Measurements from ENCODE around the gene UBQLN4.

The UBQLN4 gene

DNA sequence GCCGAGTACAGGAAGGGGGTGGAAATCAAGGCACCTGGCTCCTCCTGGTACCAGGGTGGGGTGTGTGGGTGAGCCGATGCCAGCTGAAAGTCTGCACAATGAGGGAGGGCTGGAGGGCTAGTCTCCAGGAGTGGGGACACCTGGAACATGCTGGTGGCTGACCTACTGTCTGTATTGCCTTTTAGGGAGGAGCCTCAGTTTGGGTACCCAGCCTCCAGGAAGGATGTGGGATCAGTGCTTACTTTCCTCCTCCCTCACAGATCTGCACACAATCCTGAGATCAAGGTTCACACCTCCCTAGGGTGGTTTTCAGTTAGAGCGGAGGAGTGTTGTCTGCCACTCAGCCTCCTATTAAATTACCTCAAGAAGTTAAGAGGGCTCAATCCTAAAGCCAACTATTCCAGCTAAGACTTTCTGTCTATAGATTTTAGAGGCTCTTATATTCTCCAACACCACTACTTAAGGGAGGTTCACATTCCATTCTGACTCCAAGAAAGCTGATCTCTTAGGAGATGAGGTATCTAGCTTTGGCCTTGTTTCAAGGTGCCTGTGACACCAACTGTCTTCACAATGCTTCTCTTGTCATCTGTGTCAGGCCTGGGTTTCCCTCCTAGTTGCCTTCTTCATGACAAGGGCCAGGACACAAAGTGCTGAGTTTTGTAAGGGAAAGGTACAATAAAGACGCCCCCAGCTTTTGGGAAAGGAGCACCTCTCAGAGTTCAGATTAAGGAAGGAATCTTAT, 48.6 kb downstream of the UBQLN4 start:
- no peak overlapping the region for H3K4me3 ChIP-seq (ENCODE audit: low read depth, low read length)
- no peak overlapping the region for H3K9ac ChIP-seq (ENCODE audit: low read length)

DNA sequence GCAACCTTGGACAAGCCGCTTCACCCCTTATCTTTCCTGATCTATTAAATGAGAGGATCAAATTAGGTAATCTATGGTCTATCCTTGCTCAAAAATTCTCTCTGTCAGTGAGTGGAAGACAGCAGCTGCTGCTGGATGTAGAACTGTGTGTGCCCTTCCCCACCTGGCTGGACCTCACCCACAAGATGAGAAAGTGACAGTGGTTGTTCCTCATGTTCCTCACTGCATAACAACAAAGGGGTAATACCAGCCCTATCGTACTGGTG, 49.7 kb downstream of the UBQLN4 start:
- Histone ChIP-seq H3K27ac (ENCODE audit: low read depth, low read length) (no peak overlapping the region), H3K4me3 (ENCODE audit: low read depth, low read length) (no peak overlapping the region), H3K9me3 (ENCODE audit: control insufficient read depth, insufficient read depth, low read depth, low read length) (no peaks in the 10 kb centered on the region), H3K27me3 (ENCODE audit: control insufficient read depth, insufficient read depth, low read length) (no peaks in the 10 kb centered on the region), H3K9ac (ENCODE audit: low read length) (no peak overlapping the region), H3K36me3 (ENCODE audit: control insufficient read depth, insufficient read depth, low read length) (peaks cover 3% of the 10 kb centered on the region), H3K4me1 (ENCODE audit: control insufficient read depth, insufficient read depth, low read length) (no peaks in the 10 kb centered on the region)

More for the DNA sequence above, 48.6 kb downstream of the UBQLN4 start:
- H3K4me1 ChIP-seq (ENCODE audit: control insufficient read depth, insufficient read depth, low read length), result no peaks in the 10 kb centered on the region
- H3K27me3 ChIP-seq (ENCODE audit: control insufficient read depth, insufficient read depth, low read length), result no peaks in the 10 kb centered on the region
- peaks cover 15% of the 10 kb centered on the region for H3K36me3 ChIP-seq (ENCODE audit: control insufficient read depth, insufficient read depth, low read length)
- H3K9me3 ChIP-seq (ENCODE audit: control insufficient read depth, insufficient read depth, low read depth, low read length), result no peaks in the 10 kb centered on the region
- no peak overlapping the region for H3K27ac ChIP-seq (ENCODE audit: low read depth, low read length)

DNA sequence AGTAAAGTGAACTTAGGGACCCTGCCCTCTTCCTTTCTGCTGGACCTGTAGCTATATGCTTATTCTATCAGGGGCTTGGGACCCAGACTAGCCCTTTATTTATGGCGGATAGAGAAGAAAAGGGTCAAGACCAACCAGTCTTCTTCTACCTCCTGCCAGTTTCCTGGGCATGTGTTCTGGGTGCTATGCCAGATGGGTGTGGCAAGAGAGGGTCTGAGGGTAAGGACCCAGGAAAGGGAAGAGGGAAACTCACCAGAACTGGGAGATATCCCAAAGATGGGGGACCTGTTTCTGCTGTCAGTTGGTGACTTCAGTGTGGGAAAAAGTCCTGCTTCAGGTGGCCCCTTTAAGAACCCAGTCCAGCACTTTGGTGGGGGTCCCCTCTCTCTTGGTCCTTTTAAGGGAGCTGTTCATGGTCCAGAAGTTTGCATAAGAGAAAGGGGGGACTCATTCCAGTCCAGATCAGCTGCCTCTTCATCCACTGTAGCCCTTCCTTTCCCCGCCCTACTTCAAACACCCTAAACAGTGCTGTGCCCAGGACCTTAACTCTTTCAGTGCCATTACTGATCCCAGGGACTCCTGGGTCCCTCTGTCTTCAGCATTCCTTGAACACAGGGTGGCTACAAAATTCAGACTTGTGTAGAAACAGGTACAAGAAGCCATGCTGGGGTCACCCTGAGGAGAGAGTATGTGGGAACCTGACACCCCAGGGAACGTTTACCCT, 51.2 kb downstream of the UBQLN4 start:
- no peak overlapping the region for H3K27ac ChIP-seq (ENCODE audit: low read depth, low read length)
- H3K9me3 ChIP-seq (ENCODE audit: control insufficient read depth, insufficient read depth, low read depth, low read length), result no peaks in the 10 kb centered on the region
- H3K36me3 ChIP-seq (ENCODE audit: control insufficient read depth, insufficient read depth, low read length), result no peaks in the 10 kb centered on the region
- H3K9ac ChIP-seq (ENCODE audit: low read length), result no peak overlapping the region
- H3K27me3 ChIP-seq (ENCODE audit: control insufficient read depth, insufficient read depth, low read length), result no peaks in the 10 kb centered on the region
- H3K4me3 ChIP-seq (ENCODE audit: low read depth, low read length), result no peak overlapping the region
- H3K4me1 ChIP-seq (ENCODE audit: control insufficient read depth, insufficient read depth, low read length), result no peaks in the 10 kb centered on the region

DNA sequence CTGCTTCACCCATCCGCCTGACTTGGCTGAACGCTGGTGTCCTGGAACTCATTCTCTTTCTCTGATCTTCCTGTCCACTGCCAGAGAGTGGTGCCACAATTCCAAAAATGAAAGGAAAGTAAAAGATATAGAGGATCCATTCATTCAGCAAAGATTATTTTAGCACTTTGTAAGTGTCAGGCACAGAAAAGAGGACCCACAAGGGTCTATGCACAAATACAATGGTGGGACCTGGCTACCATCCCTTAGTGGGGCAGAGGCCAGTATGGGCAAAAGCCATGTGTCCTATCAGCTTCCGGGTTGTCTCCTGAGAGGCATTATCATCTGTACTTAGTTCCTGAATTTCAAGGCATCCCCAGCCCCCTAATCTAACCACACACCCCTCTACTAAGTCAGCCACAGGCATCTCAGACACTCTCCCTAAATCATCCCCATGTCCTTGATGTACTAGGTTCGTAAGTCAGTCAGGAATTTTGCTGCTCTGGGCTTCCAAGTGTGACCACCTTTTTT, 51.9 kb downstream of the UBQLN4 start:
- Histone ChIP-seq H3K4me3 (ENCODE audit: low read depth, low read length) (no peak overlapping the region), H3K9me3 (ENCODE audit: control insufficient read depth, insufficient read depth, low read depth, low read length) (no peaks in the 10 kb centered on the region), H3K27me3 (ENCODE audit: control insufficient read depth, insufficient read depth, low read length) (no peaks in the 10 kb centered on the region), H3K27ac (ENCODE audit: low read depth, low read length) (no peak overlapping the region), H3K9ac (ENCODE audit: low read length) (no peak overlapping the region), H3K4me1 (ENCODE audit: control insufficient read depth, insufficient read depth, low read length) (no peaks in the 10 kb centered on the region), H3K36me3 (ENCODE audit: control insufficient read depth, insufficient read depth, low read length) (no peaks in the 10 kb centered on the region)

DNA sequence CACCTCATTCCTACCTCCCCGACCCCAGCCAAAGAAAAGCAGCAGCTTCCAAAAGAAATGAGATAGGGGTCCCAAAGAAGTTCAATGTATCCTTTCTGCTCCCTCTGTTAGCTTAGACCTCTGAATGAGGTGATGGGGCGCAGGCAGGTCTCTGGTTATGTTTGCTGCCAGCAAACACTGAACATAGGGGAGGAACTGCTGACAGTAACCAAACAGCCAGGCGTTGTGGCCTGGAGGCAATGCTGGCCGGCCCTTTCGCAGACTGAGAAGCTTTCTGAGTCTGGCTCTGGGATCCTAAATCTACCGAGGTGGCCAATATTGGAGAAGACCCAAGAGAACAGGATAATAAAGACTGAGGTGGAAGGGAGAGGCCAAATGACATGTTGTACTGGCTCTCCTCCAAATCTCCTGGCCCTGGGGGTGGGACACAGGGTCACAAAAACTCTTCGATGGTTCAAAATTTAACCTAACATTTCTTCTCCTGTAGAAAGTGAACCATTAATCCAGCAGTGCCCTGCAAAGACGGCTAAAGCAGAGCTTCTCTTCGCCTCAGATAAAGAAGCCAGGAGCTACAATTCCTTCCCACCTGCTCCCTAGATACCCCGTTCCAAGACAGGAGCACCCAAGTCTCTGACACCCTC, 52.5 kb downstream of the UBQLN4 start:
- Histone ChIP-seq H3K9ac (ENCODE audit: low read length) (no peak overlapping the region), H3K36me3 (ENCODE audit: control insufficient read depth, insufficient read depth, low read length) (no peaks in the 10 kb centered on the region), H3K27ac (ENCODE audit: low read depth, low read length) (no peak overlapping the region), H3K4me1 (ENCODE audit: control insufficient read depth, insufficient read depth, low read length) (no peaks in the 10 kb centered on the region), H3K27me3 (ENCODE audit: control insufficient read depth, insufficient read depth, low read length) (no peaks in the 10 kb centered on the region), H3K9me3 (ENCODE audit: control insufficient read depth, insufficient read depth, low read depth, low read length) (no peaks in the 10 kb centered on the region), H3K4me3 (ENCODE audit: low read depth, low read length) (no peak overlapping the region)

DNA sequence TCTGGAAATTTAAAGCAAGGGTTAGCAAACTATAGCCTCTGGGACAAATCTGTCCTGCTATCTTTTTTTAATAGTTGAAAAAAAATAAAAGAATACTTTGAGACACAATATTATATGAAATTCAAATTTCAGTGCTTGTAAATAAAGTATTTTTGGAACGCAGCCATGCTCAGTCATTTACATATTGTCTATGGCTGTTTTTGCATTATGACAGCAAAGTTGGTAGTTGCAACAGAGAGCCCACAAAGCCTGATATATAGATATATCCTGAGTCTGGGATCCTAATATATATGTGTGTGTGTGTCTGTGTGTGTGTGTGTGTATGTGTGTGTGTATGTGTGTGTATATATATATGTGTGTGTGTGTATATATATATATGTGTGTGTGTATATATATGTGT, 53.6 kb downstream of the UBQLN4 start:
- Histone ChIP-seq H3K36me3 (ENCODE audit: control insufficient read depth, insufficient read depth, low read length) (no peaks in the 10 kb centered on the region), H3K9me3 (ENCODE audit: control insufficient read depth, insufficient read depth, low read depth, low read length) (no peaks in the 10 kb centered on the region), H3K9ac (ENCODE audit: low read length) (no peak overlapping the region), H3K4me3 (ENCODE audit: low read depth, low read length) (no peak overlapping the region), H3K27me3 (ENCODE audit: control insufficient read depth, insufficient read depth, low read length) (no peaks in the 10 kb centered on the region), H3K27ac (ENCODE audit: low read depth, low read length) (no peak overlapping the region), H3K4me1 (ENCODE audit: control insufficient read depth, insufficient read depth, low read length) (no peaks in the 10 kb centered on the region)

DNA sequence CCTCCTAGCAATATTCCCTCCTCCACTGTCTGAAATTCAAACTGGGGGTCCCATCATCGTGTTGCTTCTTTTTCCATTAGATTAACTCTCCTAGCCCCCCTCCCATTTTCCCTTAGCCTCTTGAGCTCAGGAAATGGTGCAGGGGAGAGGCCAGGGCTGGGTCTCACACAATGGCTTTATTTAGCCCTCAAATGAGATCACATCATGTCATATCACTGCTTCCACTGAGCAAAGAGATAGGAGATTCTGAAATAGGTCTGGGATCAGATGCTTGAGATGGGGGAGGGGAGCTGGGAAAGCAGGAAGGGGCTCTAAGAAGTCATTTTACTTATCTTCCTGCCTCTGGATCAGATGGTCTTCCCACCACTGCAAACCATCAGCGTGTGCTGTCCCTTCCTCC, 57.4 kb downstream of the UBQLN4 start:
- Histone ChIP-seq H3K36me3 (ENCODE audit: control insufficient read depth, insufficient read depth, low read length) (no peaks in the 10 kb centered on the region), H3K27me3 (ENCODE audit: control insufficient read depth, insufficient read depth, low read length) (no peaks in the 10 kb centered on the region), H3K27ac (ENCODE audit: low read depth, low read length) (no peak overlapping the region), H3K4me1 (ENCODE audit: control insufficient read depth, insufficient read depth, low read length) (no peaks in the 10 kb centered on the region), H3K9me3 (ENCODE audit: control insufficient read depth, insufficient read depth, low read depth, low read length) (no peaks in the 10 kb centered on the region), H3K4me3 (ENCODE audit: low read depth, low read length) (no peak overlapping the region), H3K9ac (ENCODE audit: low read length) (no peak overlapping the region)

DNA sequence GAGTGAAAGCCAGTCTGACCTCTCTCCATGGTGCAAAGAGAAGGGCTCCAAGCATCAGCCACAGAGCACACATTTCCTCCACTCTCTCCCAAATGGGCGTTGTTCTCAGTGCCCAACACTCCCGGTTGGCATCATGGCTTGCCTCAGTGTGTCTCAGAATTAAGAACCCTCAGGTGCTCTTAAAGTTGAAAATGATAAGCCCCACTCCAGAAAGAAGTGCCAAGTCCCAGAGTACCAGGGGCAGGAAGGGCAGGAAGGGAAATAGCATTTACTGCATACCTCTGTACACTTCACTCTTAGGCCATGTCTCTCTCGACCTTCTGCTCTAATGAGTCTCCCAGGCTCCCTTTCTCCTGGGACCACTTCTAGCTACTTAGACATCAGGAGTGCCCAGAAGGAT, 60.0 kb downstream of the UBQLN4 start:
- no peaks in the 10 kb centered on the region for H3K36me3 ChIP-seq (ENCODE audit: control insufficient read depth, insufficient read depth, low read length)
- peaks cover 6% of the 10 kb centered on the region; the same call in 1 of the 2 replicates for H3K4me1 ChIP-seq (ENCODE audit: control insufficient read depth, insufficient read depth, low read length)
- H3K4me3 ChIP-seq (ENCODE audit: low read depth, low read length), result no peak overlapping the region
- no peaks in the 10 kb centered on the region for H3K27me3 ChIP-seq (ENCODE audit: control insufficient read depth, insufficient read depth, low read length)
- no peak overlapping the region for H3K27ac ChIP-seq (ENCODE audit: low read depth, low read length)
- H3K9ac ChIP-seq (ENCODE audit: low read length), result no peak overlapping the region
- H3K9me3 ChIP-seq (ENCODE audit: control insufficient read depth, insufficient read depth, low read depth, low read length), result no peaks in the 10 kb centered on the region

DNA sequence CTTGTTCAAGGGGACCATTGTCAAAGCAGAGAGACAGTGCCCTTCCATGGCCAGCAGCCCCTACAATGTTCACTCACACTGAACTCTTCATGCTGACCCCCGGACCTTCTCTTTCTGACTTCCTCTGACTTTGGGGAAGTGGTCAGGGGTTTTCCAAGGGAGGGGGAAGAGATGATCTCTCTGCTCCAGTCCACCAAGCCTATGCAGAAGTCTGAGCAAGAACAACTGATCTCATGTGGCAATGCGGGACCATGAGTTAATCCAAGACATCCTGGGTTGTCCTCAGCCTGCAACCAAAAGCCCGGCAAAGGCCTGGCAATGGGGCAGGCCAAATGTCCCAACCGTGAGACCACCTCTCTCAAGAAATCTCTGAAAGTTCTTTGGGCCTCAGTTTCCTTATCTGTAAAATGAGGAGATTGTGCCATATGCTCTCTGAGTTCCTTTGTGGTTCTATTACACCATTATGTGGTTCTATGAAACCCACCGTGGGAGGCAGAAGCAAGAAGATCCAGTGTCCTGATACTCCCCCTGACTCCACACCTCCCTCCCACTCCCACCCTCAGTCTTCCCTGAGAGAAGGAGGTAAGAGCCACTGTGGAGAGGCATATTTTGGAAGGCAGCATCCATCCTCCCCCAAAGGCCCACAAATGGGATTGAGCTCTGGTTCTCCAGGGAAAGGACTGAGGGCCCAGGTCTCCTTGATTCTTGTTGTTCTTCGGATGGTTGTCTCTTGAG, 63.4 kb downstream of the UBQLN4 start:
- no peaks in the 10 kb centered on the region for H3K36me3 ChIP-seq (ENCODE audit: control insufficient read depth, insufficient read depth, low read length)
- H3K27me3 ChIP-seq (ENCODE audit: control insufficient read depth, insufficient read depth, low read length), result no peaks in the 10 kb centered on the region
- peaks cover 6% of the 10 kb centered on the region; the same call in 1 of the 2 replicates for H3K4me1 ChIP-seq (ENCODE audit: control insufficient read depth, insufficient read depth, low read length)
- H3K27ac ChIP-seq (ENCODE audit: low read depth, low read length), result no peak overlapping the region
- no peaks in the 10 kb centered on the region for H3K9me3 ChIP-seq (ENCODE audit: control insufficient read depth, insufficient read depth, low read depth, low read length)
- H3K4me3 ChIP-seq (ENCODE audit: low read depth, low read length), result no peak overlapping the region
- no peak overlapping the region for H3K9ac ChIP-seq (ENCODE audit: low read length)

DNA sequence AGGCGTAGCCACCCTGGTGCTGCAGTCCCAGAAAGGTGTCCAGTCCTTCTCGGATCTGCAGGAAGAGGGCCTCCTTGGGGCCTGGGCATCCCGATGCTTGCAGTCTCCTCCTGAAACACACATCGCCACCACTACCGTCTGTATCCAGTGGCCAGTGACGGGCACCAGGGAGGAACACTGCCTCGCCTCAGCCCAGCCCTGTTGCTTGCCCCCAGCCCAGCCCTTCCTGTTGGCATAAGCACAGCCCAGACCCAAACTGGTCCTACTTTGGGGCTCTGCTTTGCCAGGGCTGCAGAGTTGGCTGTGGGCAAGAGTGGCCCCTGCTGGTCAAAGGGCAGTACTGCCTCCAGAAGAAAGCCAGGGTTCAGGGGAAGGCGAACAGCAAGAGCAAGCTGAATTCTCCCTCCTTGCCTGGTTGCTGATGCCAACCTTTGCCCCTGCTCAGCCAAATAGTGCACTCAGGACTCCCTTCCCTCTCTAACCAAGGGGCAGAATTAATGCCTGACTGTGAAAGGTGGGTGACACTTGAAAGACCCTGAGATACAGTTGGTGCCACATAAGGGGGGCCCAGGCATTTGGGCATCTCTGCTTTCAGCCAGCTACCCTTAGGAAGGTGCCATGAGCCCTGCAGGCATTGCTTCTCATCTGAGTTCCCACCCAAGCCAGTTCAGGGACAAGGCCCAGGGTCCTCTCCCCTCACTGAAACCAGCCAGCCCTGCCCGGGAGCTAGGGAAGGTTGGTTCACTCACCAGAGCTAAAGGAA, 64.2 kb downstream of the UBQLN4 start:
- no peak overlapping the region for H3K27ac ChIP-seq (ENCODE audit: low read depth, low read length)
- no peak overlapping the region for H3K9ac ChIP-seq (ENCODE audit: low read length)
- H3K4me1 ChIP-seq (ENCODE audit: control insufficient read depth, insufficient read depth, low read length), result peaks cover 6% of the 10 kb centered on the region; the same call in 1 of the 2 replicates
- no peaks in the 10 kb centered on the region for H3K36me3 ChIP-seq (ENCODE audit: control insufficient read depth, insufficient read depth, low read length)
- no peaks in the 10 kb centered on the region for H3K27me3 ChIP-seq (ENCODE audit: control insufficient read depth, insufficient read depth, low read length)
- H3K4me3 ChIP-seq (ENCODE audit: low read depth, low read length), result no peak overlapping the region
- no peaks in the 10 kb centered on the region for H3K9me3 ChIP-seq (ENCODE audit: control insufficient read depth, insufficient read depth, low read depth, low read length)

Measured in HUES6 (cell line).